ENCODE results near the gene TMEM91.
"Not testable (repeated sequence)": the region's sequence is repeated elsewhere in the genome, so short reads cannot be mapped to it uniquely, and the experiment has no call there.

The TMEM91 gene

GRCh38 chr19:41376241-41376997, at the start of gene TMEM91:
Gene TMEM91, plus strand, starts transcription at chr19:41376533. Its CDS starts 1,777 bp downstream, at chr19:41378310.
- DNase-seq, result no peak

GRCh38 chr19:41327076-41327575, 49.2 kb upstream of the TMEM91 start:
- DNase-seq, result no peak

GRCh38 chr19:41327576-41328156, 48.7 kb upstream of the TMEM91 start:
- DNase-seq, result no peak

DNA sequence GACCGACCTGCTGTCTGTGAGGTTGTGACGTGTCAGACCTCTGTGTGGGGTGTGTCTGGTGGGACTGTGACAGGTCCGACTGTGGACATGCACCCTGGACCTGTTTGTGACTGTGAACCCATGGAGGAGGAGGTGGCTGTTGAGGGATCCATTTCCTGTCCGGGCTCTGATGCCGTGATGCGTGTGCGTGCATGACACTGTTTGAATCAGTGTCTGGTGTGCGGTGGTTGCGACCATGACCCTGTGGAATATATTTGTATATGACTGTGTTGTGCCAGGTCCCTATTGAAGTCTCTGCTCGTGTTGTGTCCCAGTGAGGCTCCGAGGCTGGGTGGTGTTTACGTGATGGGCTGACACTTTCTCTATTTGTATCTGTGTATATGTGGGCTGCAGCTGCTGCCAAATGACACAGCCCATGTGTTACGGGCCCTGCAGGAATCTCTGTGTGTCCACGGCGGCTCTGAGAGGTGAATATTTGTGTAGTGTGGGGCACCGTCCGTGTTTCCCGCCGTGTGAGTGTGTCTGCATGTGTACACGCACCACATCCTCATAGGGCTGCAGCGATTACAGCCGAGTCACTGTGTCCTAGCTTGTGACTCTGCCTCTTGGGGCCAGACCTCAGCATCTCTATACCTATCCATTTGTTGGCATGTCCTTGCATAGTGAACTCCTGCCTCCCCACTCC, 48.0 kb upstream of the TMEM91 start:
- no peak for DNase-seq

DNA sequence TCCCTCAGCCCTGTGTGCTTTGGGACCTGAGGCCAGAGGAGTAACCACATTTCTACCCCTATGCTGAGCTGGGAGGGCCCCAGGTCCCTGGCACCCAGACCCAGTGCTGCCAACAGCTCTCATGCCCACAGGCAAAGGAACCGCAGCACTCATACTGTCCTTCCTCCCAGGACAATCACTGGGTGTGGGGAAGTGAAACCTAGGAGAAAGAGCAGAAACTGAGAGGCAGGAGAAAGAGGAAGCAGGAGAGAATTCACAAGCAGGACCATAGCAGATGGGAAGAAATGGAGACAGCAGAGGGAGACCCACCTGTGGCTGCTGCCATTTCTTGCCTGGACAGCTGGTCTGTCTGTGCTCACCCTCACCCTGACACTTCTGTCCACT, 47.5 kb upstream of the TMEM91 start:
- no peak for DNase-seq

- no peak for DNase-seq
Observed at GRCh38 chr19:41330481-41330880, 45.9 kb upstream of the TMEM91 start.

DNA sequence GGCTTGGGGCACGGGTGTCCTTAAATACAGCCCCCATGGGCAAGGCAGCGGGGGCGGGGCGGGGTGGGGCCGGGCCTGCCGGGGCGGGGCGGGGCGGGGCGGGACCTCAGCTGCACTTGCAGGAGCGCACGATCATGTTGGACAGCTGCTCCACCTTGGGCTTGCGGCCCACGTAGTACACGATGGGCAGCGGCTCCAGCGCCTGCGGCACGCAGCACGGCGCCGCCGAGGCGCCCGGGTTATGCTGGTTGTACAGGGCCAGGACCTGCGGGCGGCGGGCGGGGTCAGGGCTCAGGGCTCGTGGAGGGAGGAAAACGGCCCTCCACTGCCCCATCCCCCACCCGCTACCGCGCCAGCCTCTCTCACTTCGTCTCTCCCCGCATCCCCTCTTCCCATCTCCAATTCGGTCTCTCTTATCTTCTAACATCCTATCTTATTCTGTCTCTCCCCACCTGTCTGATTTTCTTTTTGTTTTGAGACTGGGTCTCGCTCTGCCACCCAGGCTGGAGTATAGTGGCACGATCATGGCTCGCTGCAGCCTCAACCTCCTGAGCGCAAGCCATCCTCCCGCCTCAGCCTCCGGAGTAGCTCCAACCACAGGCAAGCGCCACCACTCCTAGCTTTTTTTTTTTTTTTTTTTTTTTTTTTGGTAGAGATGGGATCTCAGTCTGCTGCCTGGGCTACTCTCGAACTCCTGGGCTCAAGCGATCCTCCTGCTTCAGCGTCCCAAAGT, 45.2 kb upstream of the TMEM91 start:
- no peak for DNase-seq

DNA sequence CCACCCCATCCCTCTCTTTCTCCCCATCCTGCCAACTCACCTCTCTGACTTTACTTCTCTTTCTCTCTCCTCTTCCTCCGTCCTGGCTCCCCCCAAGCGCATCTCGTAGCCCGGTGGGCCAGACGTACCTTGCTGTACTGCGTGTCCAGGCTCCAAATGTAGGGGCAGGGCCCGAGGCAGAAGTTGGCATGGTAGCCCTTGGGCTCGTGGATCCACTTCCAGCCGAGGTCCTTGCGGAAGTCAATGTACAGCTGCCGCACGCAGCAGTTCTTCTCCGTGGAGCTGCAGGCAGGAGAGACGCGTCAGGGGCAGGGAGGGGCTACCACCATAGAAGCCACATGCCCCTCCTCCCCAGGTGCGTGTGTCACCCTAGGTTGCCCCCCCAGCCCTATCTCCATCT, 44.3 kb upstream of the TMEM91 start:
- no peak for DNase-seq

DNA sequence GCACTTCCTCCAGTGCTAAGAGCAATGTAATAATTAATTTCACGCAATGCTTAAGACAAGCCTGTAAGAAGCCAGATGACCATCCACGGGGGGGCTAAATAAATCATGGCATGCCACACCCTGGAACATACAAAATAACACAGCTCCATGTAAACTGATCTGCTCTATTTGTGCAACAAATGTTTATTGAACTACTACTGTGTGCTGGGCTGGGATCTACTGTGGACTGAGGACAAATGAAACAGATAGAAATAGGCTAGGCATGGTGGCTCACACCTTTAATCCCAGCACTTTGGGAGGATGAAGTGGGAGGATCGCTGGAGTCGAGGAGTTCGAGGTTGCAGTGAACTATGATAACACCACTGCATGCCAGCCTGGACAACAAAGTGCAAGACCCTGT, 43.9 kb upstream of the TMEM91 start:
- DNase-seq, result no peak

GRCh38 chr19:41334793-41335192, 41.5 kb upstream of the TMEM91 start:
- DNase-seq, result no peak

GRCh38 chr19:41335467-41335866, 40.9 kb upstream of the TMEM91 start:
- DNase-seq, result no peak

DNA sequence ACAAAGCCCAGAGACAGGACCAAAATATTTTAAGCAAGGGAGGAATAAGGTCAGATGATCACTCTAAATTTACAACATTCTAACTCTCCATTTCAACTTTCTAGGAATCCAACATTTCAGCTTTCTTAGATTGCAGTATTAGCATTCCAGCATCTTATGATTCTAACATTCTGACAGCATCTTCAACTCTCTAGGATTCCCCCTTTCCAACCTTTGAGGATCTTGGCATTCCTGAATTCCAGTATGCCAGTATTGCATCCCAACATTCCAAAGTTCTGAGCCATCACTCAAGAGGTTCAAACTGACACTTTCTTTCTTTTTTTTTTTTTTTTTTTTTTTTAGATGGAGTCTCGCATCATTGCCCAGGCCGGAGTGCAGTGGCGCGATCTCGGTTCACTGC, 36.4 kb upstream of the TMEM91 start:
- DNase-seq, result no peak

GRCh38 chr19:41341669-41342490, 34.5 kb upstream of the TMEM91 start:
- no peak for DNase-seq

DNA sequence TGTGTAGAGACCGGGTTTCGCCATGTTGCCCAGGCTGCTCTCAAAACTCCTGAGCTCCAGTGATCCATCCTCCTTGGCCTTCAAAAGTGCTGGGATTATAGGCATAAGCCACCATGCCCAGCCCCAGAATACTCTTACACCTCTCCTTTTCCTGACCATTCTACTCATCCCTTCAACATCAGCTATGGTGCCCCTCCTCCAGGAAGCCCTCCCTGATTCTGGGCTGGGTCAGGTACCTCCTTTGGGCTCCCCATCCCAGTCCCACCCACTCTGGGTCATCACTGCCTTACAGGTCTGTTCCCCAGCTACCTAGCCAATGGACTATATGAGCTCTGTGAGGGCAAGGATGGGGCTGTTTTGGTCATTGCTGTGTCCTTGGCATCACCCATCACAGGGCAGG, 32.2 kb upstream of the TMEM91 start:
- no peak for DNase-seq

- DNase-seq, result not testable (repeated sequence)
Observed at GRCh38 chr19:41346916-41347315, 29.4 kb upstream of the TMEM91 start.

- no peak for DNase-seq
Observed at GRCh38 chr19:41350735-41351338, 25.5 kb upstream of the TMEM91 start.

- DNase-seq, result no peak
Observed at GRCh38 chr19:41351339-41352245, 24.7 kb upstream of the TMEM91 start.

DNA sequence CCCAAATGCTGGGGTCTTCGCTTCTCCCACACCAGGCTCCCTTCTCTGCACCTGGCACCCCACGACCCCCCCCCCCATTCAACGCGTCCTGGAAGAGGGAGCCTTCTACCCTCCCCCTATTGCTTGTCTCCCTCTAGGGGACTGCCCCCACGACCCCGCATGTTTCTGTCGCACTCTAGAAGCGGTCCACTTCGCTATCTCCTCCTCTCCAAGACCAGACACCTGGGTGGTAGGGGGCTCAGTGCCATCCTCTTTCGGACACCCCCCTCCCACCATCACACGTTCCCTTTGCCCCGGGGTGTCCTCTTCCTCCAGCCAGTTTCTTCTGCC, 24.1 kb upstream of the TMEM91 start:
- no peak for DNase-seq

DNA sequence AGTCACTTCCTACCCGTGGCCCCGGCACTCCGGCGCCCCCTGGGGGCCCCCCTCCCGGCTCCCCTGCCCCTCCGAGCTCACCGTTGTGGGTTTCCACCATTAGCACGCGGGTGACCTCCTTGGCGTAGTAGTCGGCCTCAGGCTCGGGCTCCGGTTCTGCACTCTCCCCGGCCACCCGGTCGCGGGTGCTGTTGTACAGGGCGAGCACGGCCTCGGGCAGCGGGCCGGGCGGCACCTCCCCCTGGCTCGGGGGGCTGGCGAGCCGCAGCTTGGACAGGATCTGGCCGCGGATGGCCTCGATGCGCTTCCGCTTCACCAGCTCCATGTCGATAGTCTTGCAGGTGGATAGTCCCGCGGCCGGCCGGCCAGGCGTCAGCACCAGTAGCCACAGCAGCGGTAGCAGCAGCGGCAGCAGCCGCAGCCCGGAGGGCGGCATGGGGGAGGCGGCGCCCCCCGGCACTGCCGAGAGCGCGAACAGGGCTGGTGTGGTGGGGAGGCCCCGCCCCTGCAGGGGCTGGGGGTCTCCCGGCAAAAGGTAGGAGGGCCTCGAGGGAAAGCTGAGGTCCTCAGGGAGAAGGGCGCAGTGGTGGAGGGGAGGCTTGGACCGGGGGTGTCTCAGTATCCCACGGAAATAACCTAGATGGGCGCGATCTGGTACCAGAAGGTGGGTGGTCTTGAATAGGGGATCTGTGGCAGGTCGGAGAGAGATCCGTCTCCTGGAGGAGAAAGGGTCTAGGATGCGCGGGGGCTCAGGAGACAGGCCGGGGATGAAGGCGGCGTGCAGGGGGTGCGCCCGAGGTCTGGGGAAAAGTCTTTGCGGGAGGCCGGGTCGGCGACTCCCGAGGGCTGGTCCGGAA, 23.5 kb upstream of the TMEM91 start:
- DNase-seq, result no peak
